Breast epithelium (tissue), 3 donors: ENCODE measurements around the gene IL20RA.

ENCODE experiments used
- POLR2A ChIP-seq: fragments of 450-650 bp; IDR thresholded peaks from one replicate; pipeline ENCODE4 v1.6.1; 2016; ENCODE audit warnings: antibody characterized with exemption, mild to moderate bottlenecking, moderate library complexity
- POLR2AphosphoS5 ChIP-seq, 3 donors: sonication (generic); formaldehyde crosslinking; IDR thresholded peaks; one replicate each; pipeline ENCODE4 v1.6.1; 2017; ENCODE audit warnings: antibody characterized with exemption in 3 of 3

DNA sequence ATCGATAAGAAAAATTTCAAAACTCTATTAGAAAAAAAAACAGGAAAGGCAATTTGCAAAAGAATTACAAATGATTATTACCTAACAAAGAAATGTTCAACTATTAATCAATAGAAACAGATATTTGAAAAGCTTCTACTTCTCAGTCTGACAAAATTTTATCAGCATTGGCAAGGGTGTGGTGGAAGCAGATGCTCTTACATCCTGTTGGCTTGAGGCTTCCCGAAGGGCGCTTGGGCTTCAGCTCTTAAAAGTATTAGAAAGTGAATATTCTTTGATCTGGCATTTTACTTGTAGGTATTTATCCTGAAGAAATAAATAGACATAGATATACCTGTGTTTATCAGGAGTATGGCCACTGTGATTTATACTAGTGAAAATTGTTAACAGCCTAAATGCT lies 84.0 kb downstream of the IL20RA start:
- TF ChIP-seq POLR2AphosphoS5 (IDR thresholded peaks at IDR 0.05) (no peak), POLR2A (no peak)
